Dermis microvascular lymphatic vessel endothelial cell (primary cell): ENCODE results near the gene CLK1. TPM values are rescaled to one million over a fixed set of nuclear protein-coding genes. Genes with fewer than 3 reads are reported as not detected.
A peak's percentile ranks its signal among the peaks of the same experiment; 100 is the strongest.

Experiments
- DNase-seq, 2 donors: peaks; one replicate each; pipeline versions ENCODE4 v3.0.0 to v3.0.0-alpha.2; 2010; ENCODE audit warnings: low read depth in 2 of 2
- total RNA-seq: library from RNA; depleted of rRNA; stranded (reverse); fragments of >200 nt; gene quantifications from 2 replicates; pipeline ENCODE4 v1.2.1, GENCODE V29; 2014

CLK1 gene
- total RNA-seq, 1 donor from 2014 or later, result 53.3 TPM

DNA sequence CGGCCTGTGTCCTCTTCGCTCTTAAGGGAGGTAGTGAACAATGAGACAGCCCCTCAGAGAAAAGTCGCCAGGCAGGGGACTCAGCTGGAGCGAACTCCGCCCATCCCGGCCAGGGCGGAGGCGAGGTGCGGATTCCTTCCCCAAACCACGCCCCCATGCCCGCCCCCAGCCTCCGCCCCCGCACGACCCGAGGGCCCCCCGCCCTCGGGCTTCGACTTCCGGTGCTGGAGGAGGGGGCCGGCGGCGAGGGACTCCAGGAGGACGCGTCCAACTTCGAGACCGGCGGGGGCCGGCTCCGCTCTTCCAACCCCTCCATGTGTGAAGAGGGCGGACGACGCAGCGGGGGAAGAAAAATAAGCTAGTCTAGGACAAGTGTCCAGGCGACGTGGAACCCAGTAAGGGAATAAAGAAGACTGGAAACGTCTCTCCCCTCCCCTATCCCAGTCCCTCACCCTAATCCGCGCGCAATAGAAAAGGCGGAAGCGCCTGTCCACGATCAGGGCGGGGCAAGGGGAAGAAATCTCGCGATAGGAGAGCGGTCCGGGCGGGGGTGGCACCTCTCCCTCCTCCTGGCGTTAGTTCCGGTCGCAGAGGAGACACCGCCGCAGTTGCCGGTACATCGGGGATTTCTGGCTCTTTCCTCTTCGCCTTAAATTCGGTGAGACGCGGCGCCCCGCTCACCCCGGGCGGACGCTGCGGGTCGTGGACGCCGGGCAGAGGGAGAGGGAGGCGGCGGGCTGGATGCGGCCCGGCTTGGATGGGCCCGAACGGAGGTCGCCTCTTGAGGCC, 52.9 kb downstream of the CLK1 start, which contains the start of gene BZW1:
Gene BZW1 (plus strand): TSS at position 578 of the 789 bp plus-strand sequence. CDS start 1,308 bp downstream, outside the sequence.
- DNase-seq, result peak; percentile 94 to 97

DNA sequence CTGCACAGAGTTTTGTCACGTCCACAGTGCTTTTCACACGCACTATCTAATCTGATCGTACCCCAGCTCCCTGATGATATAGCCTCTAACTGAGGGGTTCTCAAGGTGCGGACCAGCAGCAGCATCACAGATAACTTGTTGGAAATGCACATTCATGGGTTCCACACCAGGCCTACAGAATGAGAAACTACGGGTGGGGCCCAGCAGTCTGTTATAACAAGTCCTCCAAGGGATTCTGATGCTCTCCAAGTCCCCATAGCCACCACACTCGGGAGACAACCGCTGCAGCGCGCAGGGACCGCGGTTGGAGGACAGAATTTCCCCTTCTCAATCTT, 53.5 kb downstream of the CLK1 start:
- DNase-seq, result no peak

DNA sequence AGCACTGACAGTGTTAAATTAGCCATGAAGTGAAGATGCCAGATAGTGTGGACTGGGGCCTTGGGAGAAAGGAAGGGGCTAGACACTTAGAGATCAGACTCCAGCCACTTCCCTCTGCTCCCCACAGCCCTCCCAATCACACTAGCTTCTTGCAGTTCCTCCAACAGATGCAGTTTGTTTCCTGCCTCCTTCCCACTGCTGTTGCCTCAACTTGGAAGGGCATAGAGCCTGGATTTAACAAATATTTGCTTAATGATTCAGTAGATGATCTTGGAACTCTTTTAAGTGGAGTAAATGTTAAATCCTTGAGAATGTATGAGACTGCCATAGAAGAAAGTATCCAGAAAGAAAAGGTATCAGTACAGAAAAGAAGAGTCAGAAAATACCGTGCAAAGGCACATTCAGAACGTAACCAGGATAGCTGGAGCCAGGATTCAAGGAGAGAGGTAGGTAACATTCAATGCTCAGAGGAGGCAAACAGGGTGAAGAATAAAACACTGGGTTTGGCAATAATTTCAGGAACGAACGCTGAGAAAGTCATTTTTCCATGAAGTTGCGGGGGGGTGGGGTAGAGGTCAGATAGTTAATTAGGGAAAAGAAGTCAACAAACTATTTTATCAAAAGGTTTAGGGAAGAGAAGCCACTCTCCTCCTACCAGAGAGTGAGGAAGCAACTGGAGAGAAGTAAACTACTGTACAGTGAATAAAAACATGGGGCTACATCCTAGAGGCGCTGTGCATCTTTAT, 54.0 kb downstream of the CLK1 start:
- DNase-seq, result peak in 1 of 2 donors; percentile 70

DNA sequence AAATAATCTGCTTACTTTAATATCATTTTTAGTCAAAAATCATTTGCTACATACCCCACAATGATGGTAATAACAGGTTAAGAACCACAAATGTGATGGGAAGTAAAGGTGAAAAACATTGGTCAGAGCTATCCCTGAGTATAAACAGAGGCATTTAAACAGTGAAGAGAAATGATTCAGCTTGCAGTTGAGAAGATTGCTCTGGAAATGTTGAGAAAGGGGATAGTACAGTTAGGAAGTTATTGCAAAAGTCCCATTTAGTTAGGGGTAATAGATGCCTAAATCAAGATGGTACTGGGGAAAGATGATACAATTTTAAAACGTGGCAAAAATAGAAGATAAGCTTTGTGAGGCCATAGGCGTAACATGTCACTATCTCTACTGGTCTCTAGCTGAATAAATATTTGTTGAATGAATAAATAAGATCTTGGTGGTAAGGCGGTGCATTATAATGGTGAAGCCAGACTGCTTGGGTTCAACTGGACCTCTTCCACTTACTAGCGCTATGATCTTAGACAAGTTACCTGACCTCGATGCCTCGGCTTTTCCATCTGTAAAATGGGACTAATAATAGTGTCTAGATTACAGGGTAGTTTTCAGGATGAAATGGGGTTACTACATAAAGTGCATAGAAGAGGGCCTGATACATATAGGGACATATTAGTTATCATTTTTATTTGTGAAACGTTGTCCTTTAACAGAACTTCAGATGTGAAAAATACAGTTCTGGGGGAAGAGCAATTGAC, 54.8 kb downstream of the CLK1 start:
- DNase-seq, result no peak

Other genes with a start within 250 kb of the CLK1 start
- gene BZW1, start 52.7 kb downstream of the CLK1 start, total RNA-seq, result 413 and 560 TPM in 2 replicates
- gene PPIL3, start 24.4 kb upstream of the CLK1 start, total RNA-seq, result 22.5 and 23.4 TPM in 2 replicates
- 12.6 and 14.4 TPM in 2 replicates for gene NIF3L1, start 24.7 kb upstream of the CLK1 start, total RNA-seq
- gene ORC2, start 99.0 kb upstream of the CLK1 start, total RNA-seq, result 13.8 and 16.9 TPM in 2 replicates
- gene HYCC2, start 207.0 kb upstream of the CLK1 start, total RNA-seq, result 7.8 and 9.6 TPM in 2 replicates
- 45.4 and 75.0 TPM in 2 replicates for gene NDUFB3, start 207.3 kb upstream of the CLK1 start, total RNA-seq